Measurements from ENCODE around the gene LHX5. TPM values are rescaled to one million over a fixed set of nuclear protein-coding genes. Genes with fewer than 3 reads are reported as not detected.
"Not testable (repeated sequence)": the region's sequence is repeated elsewhere in the genome, so short reads cannot be mapped to it uniquely, and the experiment has no call there.

The LHX5 gene
- total RNA-seq, 1 donor from 2014 or later, result 1.5 TPM

DNA sequence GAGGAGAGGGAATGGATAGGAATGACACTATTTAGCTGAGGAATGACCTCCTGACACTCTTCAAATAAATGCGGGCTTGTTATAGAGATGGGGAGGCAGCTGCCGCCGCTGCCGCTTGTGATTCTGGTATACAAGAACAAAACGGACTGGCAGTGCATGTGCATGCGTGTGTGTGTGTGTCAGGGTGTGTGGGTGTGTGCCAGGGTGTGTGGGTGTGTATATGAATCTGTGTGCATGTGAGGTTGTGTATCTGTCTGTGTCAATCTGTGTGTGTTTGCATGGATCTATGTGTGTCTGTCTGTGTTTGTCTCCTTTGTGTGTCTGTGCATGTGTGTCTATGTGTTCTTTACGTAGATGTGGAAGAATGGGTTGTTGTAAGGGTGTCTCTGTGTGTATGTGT lies 26.0 kb upstream of the LHX5 start:
- peaks cover 56% of the 10 kb centered on the region for H3K27me3 Mint-ChIP-seq (ENCODE audit: low read depth)
- DNase-seq (ENCODE audit: low read depth, low spot score), result no peak
- no peaks in the 10 kb centered on the region for H3K36me3 Mint-ChIP-seq (ENCODE audit: low read depth)
- peaks cover 8% of the 10 kb centered on the region for H3K4me1 Mint-ChIP-seq
- H3K27ac Mint-ChIP-seq (ENCODE audit: unreplicated experiment), result no peak overlapping the region
- H3K4me3 Mint-ChIP-seq, result no peak overlapping the region
- TF ChIP-seq CTCF (conservative IDR thresholded peaks at IDR 0.05), result no peak
- no peaks in the 10 kb centered on the region for H3K9me3 Mint-ChIP-seq

DNA sequence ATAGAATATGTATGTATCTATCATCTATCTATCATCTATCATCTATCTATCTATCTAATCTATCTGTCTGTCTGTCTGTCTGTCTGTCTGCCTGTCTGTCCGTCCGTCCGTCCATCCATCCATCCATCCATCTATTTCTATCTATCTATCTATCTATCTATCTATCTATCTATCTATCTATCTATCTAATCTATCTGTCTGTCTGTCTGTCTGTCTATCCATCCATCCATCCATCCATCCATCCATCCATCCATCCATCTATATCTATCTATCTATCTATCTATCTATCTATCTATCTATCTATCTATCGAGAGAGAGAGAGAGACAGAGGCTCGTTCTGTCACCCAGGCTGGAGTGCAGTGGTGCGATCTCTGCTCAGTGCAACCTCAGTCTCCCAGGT lies 24.3 kb upstream of the LHX5 start:
- not testable (repeated sequence) for H3K4me3 Mint-ChIP-seq; DNase-seq (ENCODE audit: low read depth, low spot score); H3K27ac Mint-ChIP-seq (ENCODE audit: unreplicated experiment); H3K4me1 Mint-ChIP-seq; H3K36me3 Mint-ChIP-seq (ENCODE audit: low read depth); H3K9me3 Mint-ChIP-seq
- peaks cover 49% of the 10 kb centered on the region for H3K27me3 Mint-ChIP-seq (ENCODE audit: low read depth)

DNA sequence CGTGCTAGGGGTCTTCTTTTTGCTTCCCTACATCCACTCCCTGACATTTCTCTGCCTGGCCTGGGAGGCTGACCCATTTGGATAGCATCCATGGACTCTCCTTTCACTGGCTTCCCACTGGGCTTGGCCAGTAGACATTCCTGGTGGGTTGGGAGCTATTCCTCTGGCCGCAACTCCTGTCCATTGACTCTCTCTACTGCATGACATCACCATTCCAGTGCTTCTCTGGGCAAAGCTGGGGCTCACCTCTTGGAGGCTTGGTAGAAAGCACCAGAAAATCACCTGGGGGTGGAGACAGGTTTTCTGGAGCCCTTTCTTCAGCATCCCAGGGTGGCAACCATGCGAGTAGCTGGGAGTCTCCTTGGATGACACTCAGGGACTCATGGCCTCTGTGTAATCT lies 16.7 kb upstream of the LHX5 start:
- H3K4me1 Mint-ChIP-seq, result no peaks in the 10 kb centered on the region
- no peak overlapping the region for H3K4me3 Mint-ChIP-seq
- H3K27ac Mint-ChIP-seq (ENCODE audit: unreplicated experiment), result no peak overlapping the region
- no peaks in the 10 kb centered on the region for H3K36me3 Mint-ChIP-seq (ENCODE audit: low read depth)
- TF ChIP-seq CTCF (conservative IDR thresholded peaks at IDR 0.05), result no peak
- peaks cover 92% of the 10 kb centered on the region for H3K27me3 Mint-ChIP-seq (ENCODE audit: low read depth)
- no peaks in the 10 kb centered on the region for H3K9me3 Mint-ChIP-seq
- no peak for DNase-seq (ENCODE audit: low read depth, low spot score)

GRCh38 chr12:113486722-113487121 lies 15.1 kb upstream of the LHX5 start:
- Mint-ChIP-seq H3K4me3 (no peak overlapping the region), H3K27me3 (ENCODE audit: low read depth) (peaks cover 100% of the 10 kb centered on the region), H3K36me3 (ENCODE audit: low read depth) (no peaks in the 10 kb centered on the region), H3K27ac (ENCODE audit: unreplicated experiment) (no peak overlapping the region), H3K9me3 (no peaks in the 10 kb centered on the region), H3K4me1 (no peaks in the 10 kb centered on the region)
- no peak for TF ChIP-seq CTCF (conservative IDR thresholded peaks at IDR 0.05)
- no peak for DNase-seq (ENCODE audit: low read depth, low spot score)

DNA sequence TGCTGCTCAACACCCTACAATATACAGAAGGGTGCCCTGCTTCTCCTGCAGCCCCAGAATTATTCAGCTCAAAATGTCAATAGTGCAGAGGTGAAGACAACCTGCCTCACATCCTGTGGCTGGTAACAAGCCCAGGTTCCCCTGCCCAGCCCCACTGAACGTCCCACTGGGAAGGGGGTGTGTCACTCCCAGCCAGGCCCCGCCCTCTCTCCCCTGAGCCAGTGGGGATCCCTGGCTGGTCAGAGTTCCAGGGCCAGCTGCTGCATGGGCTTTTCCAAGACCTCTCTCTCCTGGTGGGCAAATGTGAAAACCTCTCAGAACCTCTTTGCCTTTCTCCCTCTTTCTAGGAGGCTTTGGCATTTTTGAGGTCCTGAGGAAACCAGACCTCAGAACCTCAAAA lies 13.7 kb upstream of the LHX5 start:
- DNase-seq (ENCODE audit: low read depth, low spot score), result no peak
- no peak for TF ChIP-seq CTCF (conservative IDR thresholded peaks at IDR 0.05)
- H3K27ac Mint-ChIP-seq (ENCODE audit: unreplicated experiment), result no peak overlapping the region
- no peaks in the 10 kb centered on the region for H3K36me3 Mint-ChIP-seq (ENCODE audit: low read depth)
- no peaks in the 10 kb centered on the region for H3K9me3 Mint-ChIP-seq
- H3K4me1 Mint-ChIP-seq, result no peaks in the 10 kb centered on the region
- H3K27me3 Mint-ChIP-seq (ENCODE audit: low read depth), result peaks cover 100% of the 10 kb centered on the region
- H3K4me3 Mint-ChIP-seq, result no peak overlapping the region

- no peak for DNase-seq (ENCODE audit: low read depth, low spot score)
- no peak overlapping the region for H3K4me3 Mint-ChIP-seq
- H3K9me3 Mint-ChIP-seq, result no peaks in the 10 kb centered on the region
- no peak overlapping the region for H3K27ac Mint-ChIP-seq (ENCODE audit: unreplicated experiment)
- peaks cover 100% of the 10 kb centered on the region for H3K27me3 Mint-ChIP-seq (ENCODE audit: low read depth)
- H3K36me3 Mint-ChIP-seq (ENCODE audit: low read depth), result no peaks in the 10 kb centered on the region
- no peak for TF ChIP-seq CTCF (conservative IDR thresholded peaks at IDR 0.05)
- H3K4me1 Mint-ChIP-seq, result no peaks in the 10 kb centered on the region
These were observed 10.7 kb upstream of the LHX5 start for GRCh38 chr12:113482334-113482733.

All from neural crest cell (in vitro differentiated cells).